T-helper 2 cell treated with Interferon-gamma antibody and Interleukin-4, amounts not matched to agents 5 μg/mL and 100 μg/mL, for 36 hours (primary cell): ENCODE data around the gene BLVRB.

ENCODE experiments used
- DNase-seq: peaks from one replicate; pipeline ENCODE4 v3.0.0; 2021; ENCODE audit warnings: low spot score
- H3K27ac Mint-ChIP-seq: one replicate; pipeline ENCODE4 v1.8.0; 2021; ENCODE audit warnings: mild to moderate bottlenecking, mixed read lengths
- H3K27me3 Mint-ChIP-seq: one replicate; pipeline ENCODE4 v1.8.0; 2021; ENCODE audit warnings: low read depth, mixed read lengths
- H3K36me3 Mint-ChIP-seq: one replicate; pipeline ENCODE4 v1.8.0; 2021; ENCODE audit warnings: low read depth, mixed read lengths
- H3K4me1 Mint-ChIP-seq: one replicate; pipeline ENCODE4 v1.8.0; 2021; ENCODE audit warnings: low read depth, mixed read lengths
- H3K4me3 Mint-ChIP-seq: one replicate; pipeline ENCODE4 v1.8.0; 2022; ENCODE audit warnings: mild to moderate bottlenecking, moderate library complexity, mixed read lengths
- H3K9me3 Mint-ChIP-seq: one replicate; pipeline ENCODE4 v1.8.0; 2021; ENCODE audit warnings: mixed read lengths

BLVRB gene

GRCh38 chr19:40465557-40466218 is at the start of gene BLVRB:
Gene BLVRB (minus strand): TSS chr19:40465745. CDS start chr19:40465688, 57 bp downstream.
- H3K36me3 Mint-ChIP-seq = no peaks in the 10 kb centered on the region
- peaks cover 20% of the 10 kb centered on the region for H3K27me3 Mint-ChIP-seq
- H3K9me3 Mint-ChIP-seq = no peaks in the 10 kb centered on the region

DNA sequence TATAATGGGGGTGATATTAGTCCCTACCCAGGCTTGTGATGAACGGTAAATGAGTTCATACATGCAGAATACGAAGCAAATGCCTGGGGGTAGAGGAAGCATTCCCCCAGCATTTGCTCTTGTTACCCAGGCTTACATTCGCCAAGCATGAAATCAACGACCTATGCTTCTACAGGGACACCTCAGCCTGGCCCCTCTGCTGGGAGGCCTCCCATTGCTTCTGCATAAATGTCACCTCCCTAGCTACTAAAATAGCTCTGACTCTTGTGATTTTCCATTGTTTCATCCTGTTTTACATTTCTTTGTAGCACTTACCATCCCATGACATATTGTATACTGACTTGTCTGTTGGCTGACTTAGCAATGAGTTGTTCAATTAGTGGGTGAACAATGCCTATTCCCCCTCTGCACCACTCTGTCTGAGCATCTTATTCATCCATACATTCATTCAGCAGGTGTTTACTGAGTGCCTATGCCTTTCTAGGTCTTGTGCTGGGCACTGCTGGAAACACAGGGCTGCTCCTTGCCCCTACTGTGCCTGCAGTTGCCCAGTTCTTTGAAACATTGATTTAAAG is 48.3 kb upstream of the BLVRB start:
- Mint-ChIP-seq H3K36me3 (no peaks in the 10 kb centered on the region), H3K9me3 (no peaks in the 10 kb centered on the region), H3K4me3 (no peak overlapping the region), H3K27ac (no peak overlapping the region), H3K27me3 (peaks cover 41% of the 10 kb centered on the region), H3K4me1 (peaks cover 2% of the 10 kb centered on the region)
- DNase-seq = no peak

More at GRCh38 chr19:40465557-40466218, at the start of gene BLVRB:
- H3K4me1 Mint-ChIP-seq = peaks cover 22% of the 10 kb centered on the region
- DNase-seq = peak; percentile 99
- H3K4me3 Mint-ChIP-seq = peak within 1 kb of the TSS; percentile 68
- H3K27ac Mint-ChIP-seq = peak within 1 kb of the TSS; percentile 77

DNA sequence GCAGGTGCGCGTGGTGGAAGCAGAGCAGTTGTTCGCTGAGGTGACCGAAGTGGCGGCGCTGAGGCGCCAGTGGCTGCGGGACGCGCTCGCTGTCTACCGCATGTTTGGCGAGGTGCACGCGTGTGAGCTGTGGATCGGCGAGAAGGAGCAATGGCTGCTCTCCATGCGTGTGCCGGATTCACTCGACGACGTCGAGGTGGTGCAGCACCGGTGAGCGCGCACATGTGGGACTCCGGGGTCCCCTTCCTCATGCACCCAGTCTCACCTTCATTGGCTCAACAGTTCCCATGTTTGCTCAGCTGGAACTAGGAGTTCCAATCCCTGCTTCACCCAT is 47.8 kb upstream of the BLVRB start:
- Mint-ChIP-seq H3K27ac (no peak overlapping the region), H3K36me3 (no peaks in the 10 kb centered on the region), H3K27me3 (peaks cover 43% of the 10 kb centered on the region), H3K9me3 (no peaks in the 10 kb centered on the region), H3K4me1 (peaks cover 2% of the 10 kb centered on the region), H3K4me3 (no peak overlapping the region)
- DNase-seq = no peak

DNA sequence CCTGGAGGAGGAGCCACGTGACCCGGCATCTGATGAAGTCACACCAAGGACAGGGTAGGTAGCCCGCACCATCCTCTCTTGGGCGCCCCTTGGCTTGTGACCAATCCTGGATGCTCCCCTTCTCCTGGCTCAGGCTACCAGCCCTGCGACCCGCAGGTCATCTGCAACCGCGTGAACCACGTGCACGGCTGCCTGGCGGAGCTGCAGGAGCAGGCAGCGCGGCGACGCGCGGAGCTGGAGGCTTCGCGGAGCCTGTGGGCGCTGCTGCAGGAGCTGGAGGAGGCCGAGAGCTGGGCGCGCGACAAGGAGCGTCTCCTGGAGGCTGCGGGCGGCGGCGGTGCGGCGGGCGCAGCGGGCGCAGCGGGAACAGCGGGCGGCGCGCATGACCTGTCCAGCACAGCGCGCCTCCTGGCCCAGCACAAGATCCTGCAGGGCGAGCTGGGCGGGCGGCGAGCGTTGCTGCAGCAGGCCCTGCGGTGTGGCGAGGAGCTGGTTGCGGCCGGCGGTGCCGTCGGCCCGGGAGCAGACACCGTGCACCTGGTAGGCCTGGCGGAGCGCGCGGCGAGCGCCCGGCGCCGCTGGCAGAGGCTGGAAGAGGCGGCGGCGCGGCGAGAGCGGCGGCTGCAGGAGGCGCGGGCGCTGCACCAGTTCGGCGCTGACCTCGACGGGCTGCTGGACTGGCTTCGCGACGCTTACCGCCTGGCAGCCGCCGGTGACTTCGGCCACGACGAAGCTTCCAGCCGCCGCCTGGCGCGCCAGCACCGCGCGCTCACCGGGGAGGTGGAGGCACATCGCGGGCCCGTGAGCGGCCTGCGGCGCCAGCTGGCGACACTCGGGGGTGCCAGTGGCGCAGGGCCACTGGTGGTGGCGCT is 47.2 kb upstream of the BLVRB start:
- H3K4me3 Mint-ChIP-seq = no peak overlapping the region
- H3K27me3 Mint-ChIP-seq = peaks cover 43% of the 10 kb centered on the region
- no peaks in the 10 kb centered on the region for H3K9me3 Mint-ChIP-seq
- H3K27ac Mint-ChIP-seq = no peak overlapping the region
- peaks cover 2% of the 10 kb centered on the region for H3K4me1 Mint-ChIP-seq
- no peaks in the 10 kb centered on the region for H3K36me3 Mint-ChIP-seq
- DNase-seq = no peak

DNA sequence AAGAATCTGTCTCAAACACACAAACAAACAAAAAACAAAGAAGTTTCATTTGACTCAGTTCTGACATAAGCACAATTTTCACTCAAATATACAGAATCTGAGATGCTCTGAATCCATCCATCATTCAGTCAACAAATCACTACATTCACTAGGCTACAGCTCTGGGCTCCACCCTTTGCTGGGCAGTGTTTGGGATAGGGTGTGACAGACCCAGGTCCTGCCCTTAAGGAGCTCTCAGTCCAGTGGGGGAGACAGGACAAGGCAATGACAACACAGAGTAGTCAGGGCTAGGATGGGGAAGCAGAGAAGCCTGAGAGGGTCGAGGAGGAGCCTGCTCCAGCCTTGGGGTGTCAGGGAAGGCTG is 46.5 kb upstream of the BLVRB start:
- H3K4me1 Mint-ChIP-seq = peaks cover 2% of the 10 kb centered on the region
- H3K36me3 Mint-ChIP-seq = no peaks in the 10 kb centered on the region
- H3K4me3 Mint-ChIP-seq = no peak overlapping the region
- H3K27me3 Mint-ChIP-seq = peaks cover 40% of the 10 kb centered on the region
- no peak overlapping the region for H3K27ac Mint-ChIP-seq
- DNase-seq = no peak
- H3K9me3 Mint-ChIP-seq = no peaks in the 10 kb centered on the region

DNA sequence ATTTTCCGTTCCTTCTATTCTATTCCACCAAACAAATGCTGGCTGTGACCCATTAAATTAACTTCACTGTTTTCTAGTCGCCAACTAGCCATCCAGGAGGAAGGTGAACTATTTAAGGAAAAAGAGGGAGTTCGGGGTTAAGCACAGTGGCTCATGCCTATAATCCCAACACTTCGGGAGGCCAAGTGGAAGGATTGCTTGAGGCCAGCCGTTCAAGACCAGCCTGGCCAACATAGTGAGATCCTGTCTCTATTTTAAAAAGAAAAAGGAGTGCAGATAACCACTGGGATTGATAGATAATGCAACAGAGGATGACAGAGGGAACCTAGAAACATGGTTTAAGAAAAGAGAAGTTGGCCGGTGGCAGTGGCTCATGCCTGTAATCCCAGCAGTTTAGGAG is 45.9 kb upstream of the BLVRB start:
- Mint-ChIP-seq H3K9me3 (no peaks in the 10 kb centered on the region), H3K4me3 (no peak overlapping the region), H3K36me3 (no peaks in the 10 kb centered on the region), H3K27me3 (peaks cover 37% of the 10 kb centered on the region), H3K4me1 (peaks cover 2% of the 10 kb centered on the region), H3K27ac (no peak overlapping the region)
- no peak for DNase-seq

- no peak overlapping the region for H3K27ac Mint-ChIP-seq
- DNase-seq = no peak
- H3K4me1 Mint-ChIP-seq = peaks cover 2% of the 10 kb centered on the region
- H3K9me3 Mint-ChIP-seq = no peaks in the 10 kb centered on the region
- no peak overlapping the region for H3K4me3 Mint-ChIP-seq
- H3K27me3 Mint-ChIP-seq = peaks cover 37% of the 10 kb centered on the region
- H3K36me3 Mint-ChIP-seq = no peaks in the 10 kb centered on the region
These were observed 45.1 kb upstream of the BLVRB start for GRCh38 chr19:40510526-40511115.

DNA sequence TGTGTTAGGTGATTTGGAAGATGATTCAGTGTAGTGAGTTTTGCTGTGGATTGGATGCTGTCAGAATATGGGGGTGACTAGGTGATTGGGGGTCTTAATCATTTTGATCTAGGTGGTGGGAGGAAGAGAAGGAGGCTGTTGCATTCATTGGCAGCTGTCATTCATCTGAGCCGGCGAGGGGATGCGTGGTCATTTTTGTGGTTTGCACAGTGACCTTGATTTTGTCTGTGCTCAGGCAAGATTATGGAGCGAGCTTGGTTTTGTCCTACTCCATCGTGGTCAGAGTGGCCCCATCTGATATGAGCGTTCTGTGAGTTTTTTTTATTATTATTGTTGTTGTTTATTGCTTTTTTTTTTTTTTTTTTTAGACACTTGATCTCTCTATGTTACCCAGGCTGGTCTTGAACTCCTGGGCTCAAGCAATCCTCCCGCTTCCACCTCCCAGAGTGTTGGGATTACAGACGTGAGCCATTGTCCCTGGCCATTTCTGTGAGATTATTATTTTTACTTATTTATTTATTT is 43.3 kb upstream of the BLVRB start:
- Mint-ChIP-seq H3K9me3 (no peaks in the 10 kb centered on the region), H3K27ac (no peak overlapping the region), H3K4me1 (peaks cover 2% of the 10 kb centered on the region), H3K36me3 (no peaks in the 10 kb centered on the region), H3K27me3 (peaks cover 30% of the 10 kb centered on the region), H3K4me3 (no peak overlapping the region)
- no peak for DNase-seq

DNA sequence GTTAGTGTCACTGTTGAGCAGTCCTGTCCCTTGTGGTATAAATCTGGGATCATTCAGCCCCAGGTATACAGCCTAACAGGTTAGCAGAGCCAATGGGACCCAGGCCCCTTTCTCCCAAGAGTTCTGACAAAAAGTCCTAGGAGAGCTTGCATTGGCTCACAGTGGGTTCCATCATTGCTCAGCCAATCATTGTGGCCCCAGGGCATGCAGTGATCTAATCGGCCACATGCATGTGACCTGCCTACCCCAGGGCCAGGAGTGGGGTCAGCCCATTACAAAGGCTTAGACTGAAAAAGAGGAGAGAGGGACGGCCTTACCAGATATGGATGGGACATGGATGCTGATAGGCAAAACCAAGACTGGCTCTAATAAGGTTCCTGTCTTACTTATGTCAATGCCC is 42.3 kb upstream of the BLVRB start:
- Mint-ChIP-seq H3K4me1 (peaks cover 3% of the 10 kb centered on the region), H3K9me3 (no peaks in the 10 kb centered on the region), H3K27ac (no peak overlapping the region), H3K27me3 (peaks cover 24% of the 10 kb centered on the region), H3K4me3 (no peak overlapping the region), H3K36me3 (no peaks in the 10 kb centered on the region)
- DNase-seq = no peak

DNA sequence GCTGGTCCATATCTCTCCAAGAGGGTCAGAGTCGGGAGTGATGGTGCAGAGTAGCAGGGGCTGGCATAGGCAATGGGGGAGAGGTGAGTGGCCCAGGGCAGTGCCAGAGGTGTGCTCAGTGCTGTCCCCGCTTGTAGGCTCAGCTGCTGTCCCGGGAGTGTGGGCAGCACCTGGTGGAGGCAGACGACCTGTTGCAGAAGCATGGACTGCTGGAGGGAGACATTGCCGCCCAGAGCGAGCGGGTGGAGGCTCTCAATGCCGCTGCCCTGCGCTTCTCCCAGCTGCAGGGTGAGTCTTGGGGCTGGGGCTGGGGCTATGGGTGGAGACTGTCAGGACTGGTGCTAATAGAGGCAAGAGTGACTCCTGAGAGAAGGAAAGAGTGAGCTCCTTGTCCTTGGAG is 40.6 kb upstream of the BLVRB start:
- Mint-ChIP-seq H3K4me1 (peaks cover 3% of the 10 kb centered on the region), H3K36me3 (no peaks in the 10 kb centered on the region), H3K9me3 (no peaks in the 10 kb centered on the region), H3K27ac (no peak overlapping the region), H3K27me3 (peaks cover 10% of the 10 kb centered on the region), H3K4me3 (no peak overlapping the region)
- no peak for DNase-seq

DNA sequence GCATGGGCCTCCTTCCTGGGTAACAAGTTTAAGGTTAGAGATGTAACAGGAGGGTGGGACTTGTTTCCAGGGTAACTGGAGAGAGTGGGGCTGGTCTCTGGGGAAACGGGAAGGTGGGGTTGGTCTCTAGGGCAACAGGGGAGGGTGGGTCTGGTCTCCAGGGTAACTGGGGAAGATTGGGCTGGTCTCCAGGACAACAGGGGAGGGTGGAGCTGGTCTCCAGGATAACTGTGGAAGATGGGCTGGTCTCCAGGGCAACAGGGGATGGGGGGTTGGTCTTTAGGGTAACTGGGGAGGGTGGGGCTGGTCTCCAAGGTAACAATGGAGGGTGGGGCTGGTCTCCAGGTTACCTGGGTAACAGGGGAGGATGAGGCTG is 37.8 kb upstream of the BLVRB start:
- Mint-ChIP-seq H3K27ac (no peak overlapping the region), H3K27me3 (peaks cover 3% of the 10 kb centered on the region), H3K9me3 (no peaks in the 10 kb centered on the region), H3K4me3 (no peak overlapping the region), H3K36me3 (no peaks in the 10 kb centered on the region), H3K4me1 (peaks cover 3% of the 10 kb centered on the region)
- DNase-seq = no peak

DNA sequence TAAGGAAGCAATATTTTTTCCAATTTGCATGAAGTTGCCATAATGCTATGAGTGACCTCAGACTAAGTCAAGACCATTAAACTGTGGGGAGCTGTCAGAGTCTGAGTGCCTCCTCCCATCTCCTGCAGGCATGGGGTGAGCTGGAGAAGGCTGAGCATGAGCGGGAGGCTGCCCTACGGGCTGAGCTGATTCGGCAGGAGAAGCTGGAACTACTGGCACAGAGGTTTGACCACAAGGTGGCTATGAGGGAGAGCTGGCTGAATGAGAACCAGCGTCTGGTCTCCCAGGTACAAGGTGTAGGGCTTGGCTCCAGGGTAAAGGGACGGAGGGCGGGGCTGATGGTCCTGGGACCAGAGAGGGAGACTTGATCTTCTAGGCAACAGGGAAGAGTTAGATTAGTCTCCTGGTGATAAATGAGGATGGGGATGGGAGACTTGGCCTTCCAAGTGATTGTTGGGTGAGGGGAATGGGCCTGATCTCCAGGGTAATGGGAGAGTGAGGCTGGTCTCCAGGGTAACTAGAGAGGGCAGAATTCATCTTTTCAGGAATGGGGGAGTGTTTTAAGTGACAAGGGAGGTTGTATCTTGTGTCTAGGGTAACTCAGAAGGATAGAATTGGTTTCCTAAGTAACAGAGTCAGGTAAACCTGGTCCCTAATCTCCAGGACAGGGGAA is 37.2 kb upstream of the BLVRB start:
- H3K9me3 Mint-ChIP-seq = no peaks in the 10 kb centered on the region
- no peak for DNase-seq
- no peak overlapping the region for H3K27ac Mint-ChIP-seq

GRCh38 chr19:40502081-40502480 is 36.5 kb upstream of the BLVRB start:
- peaks cover 3% of the 10 kb centered on the region for H3K4me1 Mint-ChIP-seq
- H3K36me3 Mint-ChIP-seq = no peaks in the 10 kb centered on the region
- peaks cover 3% of the 10 kb centered on the region for H3K27me3 Mint-ChIP-seq
- H3K9me3 Mint-ChIP-seq = no peaks in the 10 kb centered on the region
- no peak for DNase-seq
- no peak overlapping the region for H3K27ac Mint-ChIP-seq
- H3K4me3 Mint-ChIP-seq = no peak overlapping the region

More for the DNA sequence above, 37.2 kb upstream of the BLVRB start:
- Mint-ChIP-seq H3K27me3 (peaks cover 3% of the 10 kb centered on the region), H3K36me3 (no peaks in the 10 kb centered on the region), H3K4me1 (peaks cover 3% of the 10 kb centered on the region), H3K4me3 (no peak overlapping the region)
